ENCODE measurements around the gene CNNM2.

Gene CNNM2

DNA sequence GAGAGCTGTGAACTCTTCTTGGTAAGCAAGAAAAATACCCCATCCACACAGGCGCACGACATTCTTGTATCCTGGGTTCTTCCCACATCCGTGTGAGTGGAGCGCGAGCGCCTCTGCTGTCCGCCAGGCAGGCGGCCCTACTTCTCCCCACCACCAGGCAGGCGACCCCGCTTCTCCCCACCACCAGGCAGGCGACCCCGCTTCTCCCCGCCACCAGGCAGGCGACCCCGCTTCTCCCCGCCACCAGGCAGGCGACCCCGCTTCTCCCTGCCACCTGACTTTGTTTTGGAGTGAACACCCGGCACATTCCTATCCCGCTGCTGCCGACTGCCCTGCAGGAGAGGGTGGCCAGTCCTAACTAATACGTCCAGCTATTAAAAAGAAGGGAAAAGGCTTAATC, 154.2 kb downstream of the CNNM2 start:
- H4K20me1 ChIP-seq (ENCODE audit: insufficient read depth, low read length, poor library complexity, severe bottlenecking): no peaks in the 10 kb centered on the region
- H3K4me3 ChIP-seq (ENCODE audit: low read length, poor library complexity, severe bottlenecking): no peak overlapping the region
- H3K4me1 ChIP-seq (ENCODE audit: insufficient read depth, low read length, poor library complexity, severe bottlenecking): peaks cover 20% of the 10 kb centered on the region
- no peaks in the 10 kb centered on the region for H3K27me3 ChIP-seq (ENCODE audit: insufficient read depth, low read length, poor library complexity, severe bottlenecking)
- no peaks in the 10 kb centered on the region for H3K9me3 ChIP-seq (ENCODE audit: insufficient read depth, low read depth, low read length)
- H3K4me2 ChIP-seq (ENCODE audit: low read depth, low read length, poor library complexity, severe bottlenecking): no peak overlapping the region
- H3K9me2 ChIP-seq (replicated peaks; ENCODE audit: low read depth, low read length): no peaks in the 10 kb centered on the region
- peaks cover 7% of the 10 kb centered on the region; the same call in 1 of the 2 replicates for H3K36me3 ChIP-seq (ENCODE audit: insufficient read depth, low read length)
- no peak overlapping the region for H3K9ac ChIP-seq (ENCODE audit: low read depth, low read length, poor library complexity, severe bottlenecking)
- TF ChIP-seq, protein P1, sequence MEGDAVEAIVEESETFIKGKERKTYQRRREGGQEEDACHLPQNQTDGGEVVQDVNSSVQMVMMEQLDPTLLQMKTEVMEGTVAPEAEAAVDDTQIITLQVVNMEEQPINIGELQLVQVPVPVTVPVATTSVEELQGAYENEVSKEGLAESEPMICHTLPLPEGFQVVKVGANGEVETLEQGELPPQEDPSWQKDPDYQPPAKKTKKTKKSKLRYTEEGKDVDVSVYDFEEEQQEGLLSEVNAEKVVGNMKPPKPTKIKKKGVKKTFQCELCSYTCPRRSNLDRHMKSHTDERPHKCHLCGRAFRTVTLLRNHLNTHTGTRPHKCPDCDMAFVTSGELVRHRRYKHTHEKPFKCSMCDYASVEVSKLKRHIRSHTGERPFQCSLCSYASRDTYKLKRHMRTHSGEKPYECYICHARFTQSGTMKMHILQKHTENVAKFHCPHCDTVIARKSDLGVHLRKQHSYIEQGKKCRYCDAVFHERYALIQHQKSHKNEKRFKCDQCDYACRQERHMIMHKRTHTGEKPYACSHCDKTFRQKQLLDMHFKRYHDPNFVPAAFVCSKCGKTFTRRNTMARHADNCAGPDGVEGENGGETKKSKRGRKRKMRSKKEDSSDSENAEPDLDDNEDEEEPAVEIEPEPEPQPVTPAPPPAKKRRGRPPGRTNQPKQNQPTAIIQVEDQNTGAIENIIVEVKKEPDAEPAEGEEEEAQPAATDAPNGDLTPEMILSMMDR (conservative IDR thresholded peaks at IDR 0.05; ENCODE audit: low read length): no peak
- no peak for TF ChIP-seq EZH2phosphoT487 (IDR thresholded peaks at IDR 0.05; ENCODE audit: borderline replicate concordance)
- no peak overlapping the region for H2AFZ ChIP-seq (ENCODE audit: low read length)
- H3F3A ChIP-seq (ENCODE audit: low read depth): 0 out of 2 replicates have a peak, but pooled peaks cover 2% of the 10 kb centered on the region
- no peaks in the 10 kb centered on the region for H3K79me2 ChIP-seq (ENCODE audit: insufficient read depth, low read length)

DNA sequence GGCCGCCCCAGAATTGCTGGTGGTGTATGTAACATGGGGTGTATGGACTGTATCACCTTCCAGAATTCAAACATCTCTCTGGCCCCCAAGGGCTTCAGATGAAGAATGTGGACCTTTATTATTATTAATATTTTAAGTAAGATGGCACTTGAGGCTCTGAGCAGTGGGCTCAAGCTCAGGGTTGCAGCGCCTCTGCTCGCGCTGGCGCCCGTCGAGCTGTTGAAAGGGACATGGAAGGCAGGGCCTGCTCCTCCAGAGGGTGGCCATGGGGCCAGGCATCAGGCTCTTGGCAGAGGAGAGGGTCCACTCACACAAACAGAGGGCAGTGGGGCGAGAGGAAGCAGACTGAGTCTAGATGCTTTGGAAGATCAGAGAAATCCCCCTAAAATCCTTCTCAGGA, 154.8 kb downstream of the CNNM2 start:
- Histone ChIP-seq H3K4me2 (ENCODE audit: low read depth, low read length, poor library complexity, severe bottlenecking) (no peak overlapping the region), H3K9me2 (replicated peaks; ENCODE audit: low read depth, low read length) (no peaks in the 10 kb centered on the region), H3K79me2 (ENCODE audit: insufficient read depth, low read length) (no peaks in the 10 kb centered on the region), H4K20me1 (ENCODE audit: insufficient read depth, low read length, poor library complexity, severe bottlenecking) (no peaks in the 10 kb centered on the region), H3K4me1 (ENCODE audit: insufficient read depth, low read length, poor library complexity, severe bottlenecking) (peaks cover 20% of the 10 kb centered on the region), H3K27me3 (ENCODE audit: insufficient read depth, low read length, poor library complexity, severe bottlenecking) (no peaks in the 10 kb centered on the region), H3K4me3 (ENCODE audit: low read length, poor library complexity, severe bottlenecking) (no peak overlapping the region), H3K9ac (ENCODE audit: low read depth, low read length, poor library complexity, severe bottlenecking) (no peak overlapping the region), H2AFZ (ENCODE audit: low read length) (no peak overlapping the region), H3F3A (ENCODE audit: low read depth) (0 out of 2 replicates have a peak, but pooled peaks cover 2% of the 10 kb centered on the region), H3K36me3 (ENCODE audit: insufficient read depth, low read length) (peaks cover 7% of the 10 kb centered on the region; the same call in 1 of the 2 replicates), H3K9me3 (ENCODE audit: insufficient read depth, low read depth, low read length) (no peaks in the 10 kb centered on the region)
- TF ChIP-seq, protein P1 (conservative IDR thresholded peaks at IDR 0.05; ENCODE audit: low read length): no peak
- no peak for TF ChIP-seq EZH2phosphoT487 (IDR thresholded peaks at IDR 0.05; ENCODE audit: borderline replicate concordance)

DNA sequence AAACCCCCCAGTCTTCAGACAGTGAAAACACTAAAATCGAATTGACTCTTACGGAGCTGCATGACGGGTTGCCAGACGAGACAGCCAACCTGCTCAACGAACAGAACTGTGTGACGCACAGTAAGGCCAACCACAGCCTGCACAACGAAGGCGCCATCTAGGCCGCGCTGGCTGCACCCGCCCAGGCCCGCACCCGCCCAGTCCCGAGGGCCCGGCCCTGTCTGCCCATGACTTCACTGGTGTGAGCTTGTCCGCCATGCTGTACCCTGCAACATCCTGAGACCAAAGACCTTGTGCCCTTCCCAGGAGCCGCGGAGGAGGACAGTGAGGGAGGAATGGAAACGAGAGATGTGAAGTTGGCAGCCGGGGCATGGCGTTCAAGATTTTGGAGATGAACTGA, 158.9 kb downstream of the CNNM2 start:
- no peaks in the 10 kb centered on the region for H3K79me2 ChIP-seq (ENCODE audit: insufficient read depth, low read length)
- H3K9me2 ChIP-seq (replicated peaks; ENCODE audit: low read depth, low read length): no peaks in the 10 kb centered on the region
- H3K9ac ChIP-seq (ENCODE audit: low read depth, low read length, poor library complexity, severe bottlenecking): no peak overlapping the region
- no peaks in the 10 kb centered on the region for H3F3A ChIP-seq (ENCODE audit: low read depth)
- H3K4me1 ChIP-seq (ENCODE audit: insufficient read depth, low read length, poor library complexity, severe bottlenecking): no peaks in the 10 kb centered on the region
- H3K36me3 ChIP-seq (ENCODE audit: insufficient read depth, low read length): peaks cover 7% of the 10 kb centered on the region; the same call in 1 of the 2 replicates
- H2AFZ ChIP-seq (ENCODE audit: low read length): no peak overlapping the region
- no peaks in the 10 kb centered on the region for H3K27me3 ChIP-seq (ENCODE audit: insufficient read depth, low read length, poor library complexity, severe bottlenecking)
- no peaks in the 10 kb centered on the region for H4K20me1 ChIP-seq (ENCODE audit: insufficient read depth, low read length, poor library complexity, severe bottlenecking)
- TF ChIP-seq, protein P1 (conservative IDR thresholded peaks at IDR 0.05; ENCODE audit: low read length): no peak
- no peak for TF ChIP-seq EZH2phosphoT487 (IDR thresholded peaks at IDR 0.05; ENCODE audit: borderline replicate concordance)
- no peak overlapping the region for H3K4me3 ChIP-seq (ENCODE audit: low read length, poor library complexity, severe bottlenecking)
- H3K4me2 ChIP-seq (ENCODE audit: low read depth, low read length, poor library complexity, severe bottlenecking): no peak overlapping the region
- H3K9me3 ChIP-seq (ENCODE audit: insufficient read depth, low read depth, low read length): no peaks in the 10 kb centered on the region
